HEK293 (cell line): ENCODE results near the gene OR9A2.

Experiments used
- CTCF ChIA-PET: fragments of 350-600 bp; formaldehyde crosslinking; extraction: SDS; loops from one replicate; lab custom pipeline; 2021; ENCODE audit warnings: antibody characterized with exemption; lab: Yijun Ruan, JAX
- POLR2A ChIA-PET: fragments of 300-600 bp; formaldehyde crosslinking; extraction: SDS; loops from one replicate; lab custom pipeline; 2020; ENCODE audit warnings: antibody characterized with exemption, inconsistent platforms; lab: Yijun Ruan, JAX
- H3K27ac ChIP-seq: fragments of 200-500 bp; sonication (Bioruptor generic); 2 replicates; pipeline ENCODE4 v1.5.1; 2014; ENCODE audit warnings: low read depth, low read length, control low read depth, inconsistent platforms; ENCODE audit errors: extremely low read depth
- H3K36me3 ChIP-seq, 2 experiments: fragments of 200-500 bp in 1 of 2; sonication (Bioruptor generic) in 1 of 2; 1 replicate in 1 of 2; 2 replicates in 1 of 2; pipeline ENCODE4 v1.5.1; 2014 to 2017; ENCODE audit warnings: inconsistent platforms in 2 of 2, low read length in 2 of 2; ENCODE audit not compliant: control insufficient read depth in 2 of 2, insufficient read depth in 1 of 2
- H3K4me1 ChIP-seq: fragments of 200-500 bp; sonication (Bioruptor generic); 2 replicates; pipeline ENCODE4 v1.5.1; 2014; ENCODE audit warnings: mild to moderate bottlenecking, low read length, inconsistent platforms; ENCODE audit not compliant: control insufficient read depth, insufficient read depth
- H3K4me3 ChIP-seq: 2 replicates; pipeline ENCODE4 v1.5.1; 2011; ENCODE audit warnings: low read depth, mild to moderate bottlenecking, control low read depth, low read length, moderate library complexity
- H3K9me3 ChIP-seq: fragments of 200-500 bp; sonication (Bioruptor generic); 2 replicates; pipeline ENCODE4 v1.5.1; 2014; ENCODE audit warnings: low read depth, low read length, inconsistent platforms; ENCODE audit not compliant: control insufficient read depth, insufficient read depth
- BCL6B ChIP-seq: fragments of 450-650 bp; formaldehyde crosslinking; IDR thresholded peaks from 2 replicates; pipeline ENCODE4 v1.5.1; 2017; ENCODE audit warnings: missing biosample characterization, missing genetic modification characterization
- EGR2 ChIP-seq: fragments of 450-650 bp; formaldehyde crosslinking; IDR thresholded peaks from 2 replicates; pipeline ENCODE4 v1.5.1; 2016; ENCODE audit warnings: low read depth, missing biosample characterization, missing genetic modification characterization
- INSM2 ChIP-seq: fragments of 450-650 bp; formaldehyde crosslinking; IDR thresholded peaks from 2 replicates; pipeline ENCODE4 v1.5.1; 2016; ENCODE audit warnings: missing biosample characterization, missing genetic modification characterization
- KLF7 ChIP-seq: fragments of 450-650 bp; formaldehyde crosslinking; IDR thresholded peaks from 2 replicates; pipeline ENCODE4 v1.5.1; 2016; ENCODE audit warnings: missing biosample characterization, missing genetic modification characterization, borderline replicate concordance
- SCRT1 ChIP-seq: fragments of 450-650 bp; formaldehyde crosslinking; IDR thresholded peaks from 2 replicates; pipeline ENCODE4 v1.5.1; 2016; ENCODE audit warnings: missing biosample characterization, missing genetic modification characterization, borderline replicate concordance
- ZBTB20 ChIP-seq: fragments of 450-650 bp; formaldehyde crosslinking; IDR thresholded peaks from 2 replicates; pipeline ENCODE4 v1.5.1; 2016; ENCODE audit warnings: missing biosample characterization, missing genetic modification characterization
- ZNF10 ChIP-seq: fragments of 450-650 bp; formaldehyde crosslinking; IDR thresholded peaks from 2 replicates; pipeline ENCODE4 v1.5.1; 2017; ENCODE audit warnings: missing biosample characterization, missing genetic modification characterization
- ZNF19 ChIP-seq: fragments of 450-650 bp; formaldehyde crosslinking; IDR thresholded peaks from 2 replicates; pipeline ENCODE4; 2016; ENCODE audit warnings: missing biosample characterization, missing genetic modification characterization, low read depth
- ZNF221 ChIP-seq: fragments of 450-650 bp; formaldehyde crosslinking; IDR thresholded peaks from 2 replicates; pipeline ENCODE4 v1.5.1; 2017; ENCODE audit warnings: missing biosample characterization, missing genetic modification characterization, borderline replicate concordance
- ZNF311 ChIP-seq: fragments of 450-650 bp; formaldehyde crosslinking; IDR thresholded peaks from 2 replicates; pipeline ENCODE4 v1.5.1; 2017; ENCODE audit warnings: missing biosample characterization, missing genetic modification characterization, borderline replicate concordance
- ZNF324 ChIP-seq: fragments of 450-650 bp; formaldehyde crosslinking; IDR thresholded peaks from 2 replicates; pipeline ENCODE4 v1.5.1; 2016; ENCODE audit warnings: missing biosample characterization, missing genetic modification characterization
- ZNF394 ChIP-seq: fragments of 450-650 bp; formaldehyde crosslinking; IDR thresholded peaks from 2 replicates; pipeline ENCODE4 v1.5.1; 2016; ENCODE audit warnings: missing biosample characterization, missing genetic modification characterization, mild to moderate bottlenecking, moderate library complexity, borderline replicate concordance
- ZNF473 ChIP-seq: fragments of 450-650 bp; formaldehyde crosslinking; IDR thresholded peaks from 2 replicates; pipeline ENCODE4 v1.5.1; 2017; ENCODE audit warnings: missing biosample characterization, missing genetic modification characterization
- ZNF48 ChIP-seq: fragments of 450-650 bp; formaldehyde crosslinking; IDR thresholded peaks from 2 replicates; pipeline ENCODE4 v1.5.1; 2016; ENCODE audit warnings: missing biosample characterization, missing genetic modification characterization
- ZNF529 ChIP-seq: fragments of 450-650 bp; formaldehyde crosslinking; IDR thresholded peaks from 2 replicates; pipeline ENCODE4 v1.5.1; 2017; ENCODE audit warnings: missing genetic modification characterization, missing biosample characterization; ENCODE audit not compliant: insufficient replicate concordance
- ZNF571 ChIP-seq: fragments of 450-650 bp; formaldehyde crosslinking; IDR thresholded peaks from 2 replicates; pipeline ENCODE4 v1.5.0; 2017; ENCODE audit warnings: missing biosample characterization, missing genetic modification characterization
- ZNF660 ChIP-seq: fragments of 450-650 bp; IDR thresholded peaks from 2 replicates; pipeline ENCODE4 v1.5.1; 2018; ENCODE audit warnings: missing biosample characterization, mild to moderate bottlenecking, missing genetic modification characterization
- ZNF76 ChIP-seq: fragments of 450-650 bp; formaldehyde crosslinking; IDR thresholded peaks from 2 replicates; pipeline ENCODE4; 2016; ENCODE audit warnings: low read depth, missing biosample characterization, missing genetic modification characterization, borderline replicate concordance
- ZNF768 ChIP-seq: fragments of 450-650 bp; formaldehyde crosslinking; IDR thresholded peaks from 2 replicates; pipeline ENCODE4 v1.5.1; 2018; ENCODE audit warnings: missing biosample characterization, mild to moderate bottlenecking, missing genetic modification characterization
- ZNF777 ChIP-seq: fragments of 450-650 bp; formaldehyde crosslinking; IDR thresholded peaks from 2 replicates; pipeline ENCODE4 v1.5.1; 2017; ENCODE audit warnings: missing biosample characterization, missing genetic modification characterization, borderline replicate concordance
- ZNF830 ChIP-seq: fragments of 450-650 bp; IDR thresholded peaks from 2 replicates; pipeline ENCODE4 v1.5.0; 2018; ENCODE audit warnings: missing biosample characterization, missing genetic modification characterization, low read depth, mild to moderate bottlenecking, moderate library complexity
- ZNF837 ChIP-seq: fragments of 450-650 bp; formaldehyde crosslinking; IDR thresholded peaks from 2 replicates; pipeline ENCODE4 v1.5.1; 2016; ENCODE audit warnings: missing biosample characterization, missing genetic modification characterization
- TF ChIP-seq, protein P1 (sequence below): fragments of 450-650 bp; formaldehyde crosslinking; IDR thresholded peaks from 2 replicates; pipeline ENCODE4 v1.5.1; 2017; ENCODE audit warnings: missing biosample characterization, mild to moderate bottlenecking, missing genetic modification characterization, moderate library complexity

OR9A2 gene

DNA sequence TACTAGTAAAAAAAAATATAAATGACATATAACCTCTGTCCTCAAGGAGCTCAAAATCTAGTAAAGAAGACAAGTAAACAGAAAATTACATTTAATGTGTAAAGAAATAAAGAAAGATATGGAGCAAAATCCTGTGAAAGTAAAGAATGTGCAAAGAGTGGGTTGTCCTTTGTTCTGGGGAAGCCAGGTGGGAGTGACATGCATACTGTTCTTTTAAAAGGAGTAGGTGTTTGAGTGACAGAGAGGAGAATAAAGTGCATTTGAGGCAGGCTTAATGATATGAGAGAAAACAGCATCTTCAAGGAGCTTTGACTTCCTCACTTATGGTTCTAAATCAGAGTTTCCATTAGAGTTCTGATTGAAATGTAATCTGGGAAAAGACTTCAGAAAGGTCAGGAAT lies 47.2 kb upstream of the OR9A2 start (continued):
- no peak for TF ChIP-seq ZNF529 (tag by site-specific recombination)
- no peak for TF ChIP-seq ZNF48 (tag by site-specific recombination)
- no peak for TF ChIP-seq ZNF830 (tag by site-specific recombination)
- TF ChIP-seq ZNF394 (tag by site-specific recombination) = no peak
- no peak for TF ChIP-seq ZNF837 (tag by site-specific recombination)
- no peak for TF ChIP-seq SCRT1 (tag by site-specific recombination)
- no peak for TF ChIP-seq INSM2 (tag by site-specific recombination)
- TF ChIP-seq ZBTB20 (tag by site-specific recombination) = no peak
- no peak for TF ChIP-seq BCL6B (tag by site-specific recombination)

- ChIA-PET CTCF (interaction anchor here (0.6 kb wide), 1 partner anchor 16 kb away, joined by 4 read pairs; no protein-coding TSS in a partner anchor), POLR2A (no interaction called here)
- TF ChIP-seq ZNF221 (tag by site-specific recombination) (no peak), ZNF311 (no peak), ZNF660 (no peak), ZNF324 (no peak), ZNF10 (tag by site-specific recombination) (no peak), ZNF571 (tag by site-specific recombination) (no peak), ZNF768 (no peak), EGR2 (tag by site-specific recombination) (no peak), ZNF19 (no peak), ZNF473 (no peak), ZNF777 (tag by site-specific recombination) (no peak), ZNF76 (tag by site-specific recombination) (no peak), KLF7 (tag by site-specific recombination) (no peak)
- TF ChIP-seq, protein P1, sequence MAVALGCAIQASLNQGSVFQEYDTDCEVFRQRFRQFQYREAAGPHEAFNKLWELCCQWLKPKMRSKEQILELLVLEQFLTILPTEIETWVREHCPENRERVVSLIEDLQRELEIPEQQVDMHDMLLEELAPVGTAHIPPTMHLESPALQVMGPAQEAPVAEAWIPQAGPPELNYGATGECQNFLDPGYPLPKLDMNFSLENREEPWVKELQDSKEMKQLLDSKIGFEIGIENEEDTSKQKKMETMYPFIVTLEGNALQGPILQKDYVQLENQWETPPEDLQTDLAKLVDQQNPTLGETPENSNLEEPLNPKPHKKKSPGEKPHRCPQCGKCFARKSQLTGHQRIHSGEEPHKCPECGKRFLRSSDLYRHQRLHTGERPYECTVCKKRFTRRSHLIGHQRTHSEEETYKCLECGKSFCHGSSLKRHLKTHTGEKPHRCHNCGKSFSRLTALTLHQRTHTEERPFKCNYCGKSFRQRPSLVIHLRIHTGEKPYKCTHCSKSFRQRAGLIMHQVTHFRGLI (tag by site-specific recombination) = no peak
- H3K36me3 ChIP-seq = no peaks in the 10 kb centered on the region
- no peak overlapping the region for H3K4me3 ChIP-seq
- no peak overlapping the region for H3K27ac ChIP-seq
- no peaks in the 10 kb centered on the region for H3K4me1 ChIP-seq
- no peaks in the 10 kb centered on the region for H3K9me3 ChIP-seq
These were observed 46.6 kb upstream of the OR9A2 start for GRCh38 chr7:143073556-143073955.
